Thoracic aorta (tissue), 2 donors: ENCODE data around the gene THAP6. TPM values are rescaled to one million over a fixed set of nuclear protein-coding genes. Genes with fewer than 3 reads are reported as not detected.
"Not testable (repeated sequence)": the region's sequence is repeated elsewhere in the genome, so short reads cannot be mapped to it uniquely, and the experiment has no call there.

ENCODE experiments used
- ATAC-seq: fragments of 150-250 bp; one replicate; pipeline ENCODE4 v1.8.0; 2017; ENCODE audit warnings: low read depth; ENCODE audit not compliant: insufficient number of reproducible peaks, low FRiP score
- DNase-seq: peaks from one replicate; pipeline ENCODE4 v3.0.0-alpha.2; 2020; ENCODE audit warnings: low spot score
- H3K27ac ChIP-seq, 2 donors: fragments of 200-600 bp; sonication (generic); 1 replicate in 1 of 2; 2 replicates in 1 of 2; pipeline ENCODE4 v1.5.1; 2016; ENCODE audit warnings: mild to moderate bottlenecking in 2 of 2, moderate library complexity in 2 of 2
- H3K27me3 ChIP-seq: fragments of 200-600 bp; sonication (generic); replicated peaks from 2 replicates; pipeline ENCODE4 v1.6.0; 2016; ENCODE audit warnings: mild to moderate bottlenecking; ENCODE audit not compliant: insufficient read depth
- H3K36me3 ChIP-seq: fragments of 200-600 bp; sonication (generic); one replicate; pipeline ENCODE4 v1.5.1; 2016
- H3K4me1 ChIP-seq, 2 donors: fragments of 200-600 bp; sonication (generic); 1 replicate in 1 of 2; 2 replicates in 1 of 2; pipeline versions ENCODE4 v1.5.1 to v1.6.0; 2016; ENCODE audit warnings: low read depth in 2 of 2, mild to moderate bottlenecking in 1 of 2; ENCODE audit not compliant: control insufficient read depth in 1 of 2
- H3K4me3 ChIP-seq: fragments of 200-600 bp; sonication (generic); 2 replicates; pipeline ENCODE4 v1.5.1; 2016; ENCODE audit warnings: mild to moderate bottlenecking
- H3K9me3 ChIP-seq: fragments of 200-600 bp; sonication (generic); 2 replicates; pipeline ENCODE4 v1.5.1; 2016
- total RNA-seq, 2 donors: library from RNA; depleted of rRNA; stranded (reverse); fragments of >200 nt; gene quantifications; one replicate each; pipeline versions ENCODE4 v1.1.0 to v1.2.3, GENCODE V29; 2016
- TF ChIP-seq, protein P1 (sequence below): fragments of 200-600 bp; sonication (generic); IDR thresholded peaks from one replicate; pipeline ENCODE4 v1.5.1; 2019; ENCODE audit warnings: antibody characterized with exemption

THAP6 gene
- total RNA-seq, 2 donors from 2014 or later, result 13.4 to 37.0 TPM

- Histone ChIP-seq H3K9me3 (no peaks in the 10 kb centered on the region), H3K36me3 (peaks cover 26% of the 10 kb centered on the region), H3K27ac (no peak overlapping the region), H3K4me1 (no peaks in the 10 kb centered on the region), H3K4me3 (no peak overlapping the region), H3K27me3 (no peaks in the 10 kb centered on the region)
- no peak for DNase-seq
- TF ChIP-seq, protein P1, sequence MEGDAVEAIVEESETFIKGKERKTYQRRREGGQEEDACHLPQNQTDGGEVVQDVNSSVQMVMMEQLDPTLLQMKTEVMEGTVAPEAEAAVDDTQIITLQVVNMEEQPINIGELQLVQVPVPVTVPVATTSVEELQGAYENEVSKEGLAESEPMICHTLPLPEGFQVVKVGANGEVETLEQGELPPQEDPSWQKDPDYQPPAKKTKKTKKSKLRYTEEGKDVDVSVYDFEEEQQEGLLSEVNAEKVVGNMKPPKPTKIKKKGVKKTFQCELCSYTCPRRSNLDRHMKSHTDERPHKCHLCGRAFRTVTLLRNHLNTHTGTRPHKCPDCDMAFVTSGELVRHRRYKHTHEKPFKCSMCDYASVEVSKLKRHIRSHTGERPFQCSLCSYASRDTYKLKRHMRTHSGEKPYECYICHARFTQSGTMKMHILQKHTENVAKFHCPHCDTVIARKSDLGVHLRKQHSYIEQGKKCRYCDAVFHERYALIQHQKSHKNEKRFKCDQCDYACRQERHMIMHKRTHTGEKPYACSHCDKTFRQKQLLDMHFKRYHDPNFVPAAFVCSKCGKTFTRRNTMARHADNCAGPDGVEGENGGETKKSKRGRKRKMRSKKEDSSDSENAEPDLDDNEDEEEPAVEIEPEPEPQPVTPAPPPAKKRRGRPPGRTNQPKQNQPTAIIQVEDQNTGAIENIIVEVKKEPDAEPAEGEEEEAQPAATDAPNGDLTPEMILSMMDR, result no peak
- no peak for ATAC-seq
These were observed 10.8 kb downstream of the THAP6 start for GRCh38 chr4:75525086-75525485.

GRCh38 chr4:75525910-75526309 lies 11.6 kb downstream of the THAP6 start:
- H3K27ac ChIP-seq, result no peak overlapping the region
- DNase-seq (no peak), ATAC-seq (no peak)
- peaks cover 35% of the 10 kb centered on the region for H3K36me3 ChIP-seq
- TF ChIP-seq, protein P1, result no peak
- no peaks in the 10 kb centered on the region for H3K9me3 ChIP-seq
- no peaks in the 10 kb centered on the region for H3K4me1 ChIP-seq
- H3K27me3 ChIP-seq, result no peaks in the 10 kb centered on the region
- no peak overlapping the region for H3K4me3 ChIP-seq

DNA sequence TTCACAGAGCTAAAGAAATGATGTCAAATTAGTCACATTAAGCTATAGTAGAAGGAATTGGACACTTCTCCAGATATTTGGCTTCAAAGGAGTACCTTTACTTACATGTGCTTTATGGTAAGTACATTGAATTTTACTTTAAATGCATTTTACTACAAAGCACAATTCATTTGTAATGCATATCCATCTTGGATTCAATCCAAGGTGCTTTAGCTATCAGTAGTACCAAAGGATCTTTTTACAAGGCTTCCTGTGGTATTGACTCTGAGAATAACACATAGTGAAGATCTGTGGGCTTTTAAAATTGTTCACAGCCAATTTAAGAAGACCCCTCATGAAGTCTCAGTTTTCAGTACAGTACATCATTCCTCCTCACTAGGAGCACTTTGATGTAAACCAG lies 13.2 kb downstream of the THAP6 start:
- Histone ChIP-seq H3K27ac (no peak overlapping the region), H3K27me3 (no peaks in the 10 kb centered on the region), H3K4me1 (no peaks in the 10 kb centered on the region), H3K9me3 (no peaks in the 10 kb centered on the region), H3K36me3 (peaks cover 43% of the 10 kb centered on the region), H3K4me3 (no peak overlapping the region)
- ATAC-seq (no peak), DNase-seq (no peak)
- TF ChIP-seq, protein P1, result no peak

DNA sequence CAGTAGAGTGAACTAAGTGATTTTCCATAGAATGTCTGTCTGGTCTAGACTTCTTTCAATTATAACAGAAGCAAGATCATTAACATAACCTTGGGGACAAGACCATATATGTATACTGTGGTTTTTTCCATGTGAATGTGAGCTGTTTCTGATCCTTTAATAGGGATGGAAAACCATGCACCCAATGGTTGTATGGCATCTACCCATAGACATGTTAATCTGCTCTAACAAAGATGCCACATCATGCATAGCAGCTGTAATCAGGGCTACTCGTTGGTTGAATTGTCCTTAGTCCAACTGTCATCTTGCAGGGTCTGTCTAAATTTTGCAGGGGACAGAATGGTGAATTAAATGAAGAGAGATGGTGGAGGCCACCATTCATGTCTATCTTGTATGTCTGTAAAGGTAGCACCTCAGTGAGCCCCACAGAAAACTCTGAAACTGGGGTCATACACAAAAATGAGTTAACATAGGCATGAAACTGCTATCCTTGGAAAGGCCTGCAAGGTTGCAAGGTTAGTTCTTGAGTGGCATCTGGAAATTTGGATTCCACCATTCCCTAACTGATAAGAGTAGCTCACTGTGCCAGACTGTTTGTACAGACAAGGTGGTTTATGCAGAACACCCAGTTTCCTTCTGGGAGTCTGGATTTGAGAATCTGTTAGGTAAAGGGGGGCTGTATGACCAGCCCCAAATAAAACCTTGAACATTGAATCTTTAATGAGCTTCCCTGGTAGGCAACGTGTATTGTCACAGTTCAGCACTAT lies 16.5 kb downstream of the THAP6 start:
- Histone ChIP-seq H3K4me1 (no peaks in the 10 kb centered on the region), H3K36me3 (peaks cover 39% of the 10 kb centered on the region), H3K9me3 (peaks cover 10% of the 10 kb centered on the region), H3K4me3 (no peak overlapping the region), H3K27me3 (no peaks in the 10 kb centered on the region), H3K27ac (no peak overlapping the region)
- ATAC-seq, result no peak
- no peak for DNase-seq
- TF ChIP-seq, protein P1, result no peak

DNA sequence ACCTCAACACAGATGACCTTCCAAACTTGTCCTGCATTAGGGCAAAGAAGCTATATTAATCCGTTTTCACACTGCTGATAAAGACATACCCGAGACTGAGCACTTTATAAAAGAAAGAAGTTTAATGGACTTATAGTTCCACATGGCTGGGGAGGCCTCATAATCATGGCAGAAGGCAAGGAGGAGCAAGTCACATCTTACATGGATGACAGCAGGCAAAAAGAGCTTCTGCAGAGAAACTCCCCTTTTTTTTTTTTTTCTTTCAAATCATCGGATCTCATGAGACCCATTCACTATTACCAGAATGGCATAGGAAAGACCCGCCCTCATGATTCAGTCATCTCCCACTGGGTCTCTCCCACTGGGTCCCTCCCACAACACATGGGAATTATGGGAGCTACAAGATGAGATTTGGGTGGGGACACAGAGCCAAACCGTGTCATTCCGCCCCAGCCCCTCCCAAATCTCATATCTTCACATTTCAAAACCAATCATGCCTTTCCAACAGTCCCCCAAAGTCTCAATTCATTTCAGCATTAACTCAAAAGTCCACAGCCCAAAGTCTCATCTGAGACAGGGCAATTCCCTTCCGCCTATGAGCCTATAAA lies 17.4 kb downstream of the THAP6 start:
- DNase-seq, ATAC-seq, H3K4me1 ChIP-seq, H3K4me3 ChIP-seq, H3K27me3 ChIP-seq, H3K27ac ChIP-seq: not testable (repeated sequence)
- H3K36me3 ChIP-seq, result peaks cover 37% of the 10 kb centered on the region
- H3K9me3 ChIP-seq, result peaks cover 10% of the 10 kb centered on the region

GRCh38 chr4:75533339-75533887 lies 19.1 kb downstream of the THAP6 start:
- Histone ChIP-seq H3K9me3 (peaks cover 10% of the 10 kb centered on the region), H3K36me3 (peaks cover 27% of the 10 kb centered on the region)
- DNase-seq, H3K27me3 ChIP-seq, ATAC-seq, H3K4me1 ChIP-seq, H3K27ac ChIP-seq, H3K4me3 ChIP-seq: not testable (repeated sequence)

GRCh38 chr4:75533926-75534325 lies 19.7 kb downstream of the THAP6 start:
- H3K27ac ChIP-seq, H3K27me3 ChIP-seq, ATAC-seq, DNase-seq, H3K4me1 ChIP-seq, H3K4me3 ChIP-seq: not testable (repeated sequence)
- H3K36me3 ChIP-seq, result peaks cover 27% of the 10 kb centered on the region
- H3K9me3 ChIP-seq, result peaks cover 10% of the 10 kb centered on the region

GRCh38 chr4:75537308-75537707 lies 23.0 kb downstream of the THAP6 start:
- not testable (repeated sequence) for DNase-seq, H3K27ac ChIP-seq, H3K4me1 ChIP-seq, H3K36me3 ChIP-seq, ATAC-seq, H3K4me3 ChIP-seq, H3K27me3 ChIP-seq
- H3K9me3 ChIP-seq, result peaks cover 10% of the 10 kb centered on the region
